K562 (cell line): ENCODE data around the gene NFRKB. TPM values are rescaled to one million over a fixed set of nuclear protein-coding genes. Genes with fewer than 3 reads are reported as not detected.
A peak's percentile ranks its signal among the peaks of the same experiment; 100 is the strongest.

Experiments
- BHLHE40 ChIP-seq: IDR thresholded peaks from 2 replicates; pipeline ENCODE4 v1.6.1; 2011; ENCODE audit warnings: low read length, improper control_type of control experiment
- CHD2 ChIP-seq: IDR thresholded peaks from 2 replicates; pipeline ENCODE4 v1.6.1; 2011; ENCODE audit warnings: low read depth, low read length
- ELF4 ChIP-seq: fragments of 450-650 bp; formaldehyde crosslinking; IDR thresholded peaks from 2 replicates; pipeline ENCODE4 v1.4.0; 2022; ENCODE audit warnings: missing genetic modification characterization
- FOSL1 ChIP-seq: fragments of 200-800 bp; sonication (Bioruptor generic); conservative IDR thresholded peaks from 2 replicates; pipeline ENCODE4 v1.6.1; 2016; ENCODE audit warnings: missing genetic modification characterization, missing compliant biosample characterization
- FOXJ2 ChIP-seq: fragments of 200-800 bp; sonication (Bioruptor generic); IDR thresholded peaks from 2 replicates; pipeline ENCODE4 v1.6.1; 2016; ENCODE audit warnings: missing genetic modification characterization, missing compliant biosample characterization
- HNRNPK ChIP-seq: fragments of 200-400 bp; formaldehyde crosslinking; IDR thresholded peaks from one replicate; pipeline ENCODE4 v1.6.1; 2018; ENCODE audit warnings: mild to moderate bottlenecking, low read depth, low read length; ENCODE audit not compliant: poor library complexity, severe bottlenecking
- NCOA1 ChIP-seq: fragments of 450-650 bp; IDR thresholded peaks from 2 replicates; pipeline ENCODE4 v1.6.1; 2016; ENCODE audit warnings: low read depth
- NFRKB ChIP-seq: fragments of 450-650 bp; IDR thresholded peaks from 2 replicates; pipeline ENCODE4 v1.6.1; 2016; ENCODE audit warnings: low read depth
- RAD21 ChIP-seq, 2 experiments: fragments of 250-450 bp in 1 of 2; fragments of 450-650 bp in 1 of 2; sonication (Bioruptor Pico) in 1 of 2; formaldehyde crosslinking in 1 of 2; IDR thresholded peaks in 1 of 2; conservative IDR thresholded peaks in 1 of 2; 2 replicates each; pipeline versions ENCODE4 v1.4.0 to v1.8.0; 2020 to 2022; ENCODE audit warnings: mild to moderate bottlenecking in 2 of 2, moderate library complexity in 1 of 2
- SIN3A ChIP-seq, 2 experiments: fragments of 150-350 bp in 1 of 2; IDR thresholded peaks; 2 replicates each; pipeline ENCODE4 v1.6.1; 2011 to 2016; ENCODE audit warnings: borderline replicate concordance in 2 of 2, low read depth in 2 of 2, low read length in 2 of 2, mild to moderate bottlenecking in 2 of 2, moderate library complexity in 2 of 2; ENCODE audit not compliant: control insufficient read depth in 1 of 2
- SUPT5H ChIP-seq: fragments of 450-650 bp; IDR thresholded peaks from 2 replicates; pipeline ENCODE4 v1.6.1; 2016
- ZKSCAN3 ChIP-seq: fragments of 250-450 bp; sonication (Bioruptor Pico); IDR thresholded peaks from 2 replicates; pipeline ENCODE4 v1.4.0; 2020
- ZNF12 ChIP-seq: sonication (generic); formaldehyde crosslinking; IDR thresholded peaks from 2 replicates; pipeline ENCODE4 v1.4.0; 2020; ENCODE audit warnings: mild to moderate bottlenecking, missing genetic modification reagents
- polyA plus RNA-seq, 8 experiments: library from polyadenylated mRNA; depleted of rRNA in 4 of 8; stranded (reverse) in 5 of 8; unstranded in 3 of 8; fragments of >200 nt; fragmentation: Nextera tagmentation in 2 of 8; fragmentation: Illumina TruSeq in 1 of 8; extraction: Ambion mirVana in 2 of 8; extraction: Trizol in 1 of 8; gene quantifications; 2 replicates each; pipeline versions ENCODE4 v1.2.1 to v1.2.3, GENCODE V29; 2011 to 2014; ENCODE audit warnings: inconsistent platforms in 1 of 8, missing spikeins in 1 of 8
- total RNA-seq, 7 experiments: library from RNA; depleted of rRNA in 6 of 7; stranded (reverse); fragments of >200 nt in 6 of 7; fragmentation: Illumina TruSeq in 2 of 7; extraction: Trizol in 2 of 7; gene quantifications; 2 replicates each; pipeline versions ENCODE4 v1.2.1 to v1.2.3, GENCODE V29; 2011 to 2021; ENCODE audit warnings: low replicate concordance in 1 of 7
- TF ChIP-seq, protein P1 (sequence below): fragments of 450-650 bp; formaldehyde crosslinking; IDR thresholded peaks from 2 replicates; pipeline ENCODE4 v1.4.0; 2020; ENCODE audit warnings: mild to moderate bottlenecking, moderate library complexity
- TF ChIP-seq, protein P2 (sequence below), 2 experiments: fragments of 150-350 bp in 1 of 2; IDR thresholded peaks; 2 replicates each; pipeline ENCODE4 v1.6.1; 2012 to 2016; ENCODE audit warnings: low read depth in 2 of 2, low read length in 2 of 2, mild to moderate bottlenecking in 1 of 2, moderate library complexity in 1 of 2
- TF ChIP-seq, protein P3 (sequence below): fragments of 200-800 bp; sonication (Bioruptor generic); IDR thresholded peaks from 2 replicates; pipeline ENCODE4 v1.6.1; 2017; ENCODE audit warnings: missing genetic modification characterization, missing compliant biosample characterization
- TF ChIP-seq, protein P4 (sequence below): IDR thresholded peaks from 3 replicates; pipeline ENCODE4 v1.6.1; 2011; ENCODE audit warnings: borderline replicate concordance, mild to moderate bottlenecking; ENCODE audit not compliant: insufficient read length, insufficient read depth

The NFRKB gene
- total and polyA plus RNA-seq, 9 of the 15 experiments (the other 6 are each of a cell fraction or from before 2014, with no cell fraction given), result 7.1 to 42.6 (median 23.9) TPM

DNA sequence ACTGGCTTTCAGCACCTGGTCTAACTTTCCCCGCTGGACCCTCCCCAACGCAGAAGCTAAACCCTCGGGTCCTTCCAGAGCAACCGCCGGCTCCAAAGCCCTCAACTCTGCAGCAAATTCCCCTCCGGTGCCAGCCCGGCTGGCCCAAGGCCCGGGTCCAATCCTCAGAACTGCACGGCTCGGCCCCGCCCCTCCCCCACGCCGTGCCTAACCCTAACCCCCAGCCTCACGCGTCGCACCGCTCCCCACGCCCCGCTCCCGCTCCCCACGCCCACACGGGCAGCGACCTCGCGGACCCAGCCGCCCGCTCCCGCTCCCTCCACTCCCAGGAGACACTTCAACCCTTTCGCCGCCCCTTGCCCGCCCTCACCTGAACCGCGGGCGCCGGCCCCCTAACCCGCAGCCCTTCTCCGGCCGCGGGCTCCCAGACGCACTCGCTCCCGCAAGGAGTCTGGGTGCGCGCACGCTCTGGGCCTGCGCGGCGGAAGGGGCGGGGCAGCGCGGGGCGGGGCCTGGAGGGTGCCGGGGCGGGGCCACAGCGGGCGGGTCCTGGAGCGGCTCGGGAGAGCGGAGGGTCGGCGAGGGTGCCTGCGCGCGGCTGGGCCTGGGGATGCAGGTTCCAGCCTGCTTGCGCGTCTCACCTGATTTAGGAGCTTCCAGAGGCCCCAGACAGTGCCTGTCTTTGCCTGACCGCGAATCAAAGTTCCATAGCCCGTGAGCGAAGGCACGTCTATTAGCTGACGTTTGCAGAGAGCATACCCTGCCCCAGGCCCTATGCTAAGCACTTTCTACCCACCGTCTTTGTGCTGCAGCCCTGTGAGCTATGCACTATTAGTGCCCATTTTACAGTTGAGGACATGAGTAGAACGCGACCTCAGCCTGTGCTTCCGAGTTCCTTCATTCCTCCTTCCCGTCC lies at the start of gene NFRKB (continued):
- TF ChIP-seq NFRKB (no peak), HNRNPK (no peak), NCOA1 (no peak), ELF4 (CRISPR knock-in tag) (peak; percentile 56; the same call in 1 of the 2 replicates), CHD2 (peak; percentile 28; the same call in 1 of the 2 replicates), ZKSCAN3 (no peak), ZNF12 (CRISPR knock-in tag) (no peak), FOSL1 (tag) (no peak), BHLHE40 (no peak; the same call in 1 of the 2 replicates), SIN3A (IDR thresholded peaks at IDR 0.05; ENCODE audit: borderline replicate concordance in 2 of 2, control insufficient read depth in 1 of 2, low read depth in 2 of 2, low read length in 2 of 2) (0 out of 4 replicates have a peak, but pooled peaks of 1 of the 2 experiments have one; percentile 20), FOXJ2 (tag) (0 out of 2 replicates have a peak, but pooled peaks have one; percentile 41), SUPT5H (peak; percentile 92), RAD21 (CRISPR knock-in tag; conservative IDR thresholded peaks at IDR 0.05 in 1 of 2, IDR thresholded peaks at IDR 0.05 in 1 of 2) (no peak)
- TF ChIP-seq, protein P1, sequence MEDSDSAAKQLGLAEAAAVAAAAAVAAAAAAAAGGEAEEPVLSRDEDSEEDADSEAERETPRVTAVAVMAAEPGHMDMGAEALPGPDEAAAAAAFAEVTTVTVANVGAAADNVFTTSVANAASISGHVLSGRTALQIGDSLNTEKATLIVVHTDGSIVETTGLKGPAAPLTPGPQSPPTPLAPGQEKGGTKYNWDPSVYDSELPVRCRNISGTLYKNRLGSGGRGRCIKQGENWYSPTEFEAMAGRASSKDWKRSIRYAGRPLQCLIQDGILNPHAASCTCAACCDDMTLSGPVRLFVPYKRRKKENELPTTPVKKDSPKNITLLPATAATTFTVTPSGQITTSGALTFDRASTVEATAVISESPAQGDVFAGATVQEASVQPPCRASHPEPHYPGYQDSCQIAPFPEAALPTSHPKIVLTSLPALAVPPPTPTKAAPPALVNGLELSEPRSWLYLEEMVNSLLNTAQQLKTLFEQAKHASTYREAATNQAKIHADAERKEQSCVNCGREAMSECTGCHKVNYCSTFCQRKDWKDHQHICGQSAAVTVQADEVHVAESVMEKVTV (CRISPR knock-in tag), result no peak
- TF ChIP-seq, protein P2, sequence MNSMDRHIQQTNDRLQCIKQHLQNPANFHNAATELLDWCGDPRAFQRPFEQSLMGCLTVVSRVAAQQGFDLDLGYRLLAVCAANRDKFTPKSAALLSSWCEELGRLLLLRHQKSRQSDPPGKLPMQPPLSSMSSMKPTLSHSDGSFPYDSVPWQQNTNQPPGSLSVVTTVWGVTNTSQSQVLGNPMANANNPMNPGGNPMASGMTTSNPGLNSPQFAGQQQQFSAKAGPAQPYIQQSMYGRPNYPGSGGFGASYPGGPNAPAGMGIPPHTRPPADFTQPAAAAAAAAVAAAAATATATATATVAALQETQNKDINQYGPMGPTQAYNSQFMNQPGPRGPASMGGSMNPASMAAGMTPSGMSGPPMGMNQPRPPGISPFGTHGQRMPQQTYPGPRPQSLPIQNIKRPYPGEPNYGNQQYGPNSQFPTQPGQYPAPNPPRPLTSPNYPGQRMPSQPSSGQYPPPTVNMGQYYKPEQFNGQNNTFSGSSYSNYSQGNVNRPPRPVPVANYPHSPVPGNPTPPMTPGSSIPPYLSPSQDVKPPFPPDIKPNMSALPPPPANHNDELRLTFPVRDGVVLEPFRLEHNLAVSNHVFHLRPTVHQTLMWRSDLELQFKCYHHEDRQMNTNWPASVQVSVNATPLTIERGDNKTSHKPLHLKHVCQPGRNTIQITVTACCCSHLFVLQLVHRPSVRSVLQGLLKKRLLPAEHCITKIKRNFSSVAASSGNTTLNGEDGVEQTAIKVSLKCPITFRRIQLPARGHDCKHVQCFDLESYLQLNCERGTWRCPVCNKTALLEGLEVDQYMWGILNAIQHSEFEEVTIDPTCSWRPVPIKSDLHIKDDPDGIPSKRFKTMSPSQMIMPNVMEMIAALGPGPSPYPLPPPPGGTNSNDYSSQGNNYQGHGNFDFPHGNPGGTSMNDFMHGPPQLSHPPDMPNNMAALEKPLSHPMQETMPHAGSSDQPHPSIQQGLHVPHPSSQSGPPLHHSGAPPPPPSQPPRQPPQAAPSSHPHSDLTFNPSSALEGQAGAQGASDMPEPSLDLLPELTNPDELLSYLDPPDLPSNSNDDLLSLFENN (IDR thresholded peaks at IDR 0.05; ENCODE audit: low read depth in 2 of 2, low read length in 2 of 2), result no peak
- TF ChIP-seq, protein P3, sequence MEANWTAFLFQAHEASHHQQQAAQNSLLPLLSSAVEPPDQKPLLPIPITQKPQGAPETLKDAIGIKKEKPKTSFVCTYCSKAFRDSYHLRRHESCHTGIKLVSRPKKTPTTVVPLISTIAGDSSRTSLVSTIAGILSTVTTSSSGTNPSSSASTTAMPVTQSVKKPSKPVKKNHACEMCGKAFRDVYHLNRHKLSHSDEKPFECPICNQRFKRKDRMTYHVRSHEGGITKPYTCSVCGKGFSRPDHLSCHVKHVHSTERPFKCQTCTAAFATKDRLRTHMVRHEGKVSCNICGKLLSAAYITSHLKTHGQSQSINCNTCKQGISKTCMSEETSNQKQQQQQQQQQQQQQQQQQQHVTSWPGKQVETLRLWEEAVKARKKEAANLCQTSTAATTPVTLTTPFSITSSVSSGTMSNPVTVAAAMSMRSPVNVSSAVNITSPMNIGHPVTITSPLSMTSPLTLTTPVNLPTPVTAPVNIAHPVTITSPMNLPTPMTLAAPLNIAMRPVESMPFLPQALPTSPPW, result peak; percentile 83
- TF ChIP-seq, protein P4, sequence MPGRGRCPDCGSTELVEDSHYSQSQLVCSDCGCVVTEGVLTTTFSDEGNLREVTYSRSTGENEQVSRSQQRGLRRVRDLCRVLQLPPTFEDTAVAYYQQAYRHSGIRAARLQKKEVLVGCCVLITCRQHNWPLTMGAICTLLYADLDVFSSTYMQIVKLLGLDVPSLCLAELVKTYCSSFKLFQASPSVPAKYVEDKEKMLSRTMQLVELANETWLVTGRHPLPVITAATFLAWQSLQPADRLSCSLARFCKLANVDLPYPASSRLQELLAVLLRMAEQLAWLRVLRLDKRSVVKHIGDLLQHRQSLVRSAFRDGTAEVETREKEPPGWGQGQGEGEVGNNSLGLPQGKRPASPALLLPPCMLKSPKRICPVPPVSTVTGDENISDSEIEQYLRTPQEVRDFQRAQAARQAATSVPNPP, result no peak
